HL-60 (cell line): ENCODE measurements around the gene ATG16L1.

Experiments used
- DNase-seq, 2 experiments: peaks; one replicate each; pipeline ENCODE4 v3.0.0-alpha.2; 2010 to 2020; ENCODE audit warnings: low read depth in 1 of 2, low spot score in 1 of 2
- H3K27ac ChIP-seq: fragments of 250-450 bp; sonication (Bioruptor Pico); replicated peaks from 2 replicates; pipeline ENCODE4 v1.5.1; 2020; ENCODE audit warnings: mild to moderate bottlenecking, moderate library complexity
- H3K27me3 ChIP-seq: fragments of 250-450 bp; sonication (Bioruptor Pico); 2 replicates; pipeline ENCODE4 v1.5.1; 2021; ENCODE audit warnings: mild to moderate bottlenecking, moderate library complexity; ENCODE audit not compliant: insufficient read depth, poor library complexity, severe bottlenecking
- H3K4me3 ChIP-seq: replicated peaks from 2 replicates; pipeline ENCODE4 v1.5.1; 2011; ENCODE audit warnings: mild to moderate bottlenecking, control low read depth, low read length; ENCODE audit not compliant: insufficient read depth
- GABPA ChIP-seq: IDR thresholded peaks from 2 replicates; pipeline ENCODE4 v1.6.1; 2012; ENCODE audit warnings: low read depth
- POLR2AphosphoS5 ChIP-seq: IDR thresholded peaks from 2 replicates; pipeline ENCODE4 v1.6.1; 2012; ENCODE audit warnings: low read depth
- SPI1 ChIP-seq: IDR thresholded peaks from 2 replicates; pipeline ENCODE4 v1.6.1; 2012; ENCODE audit warnings: low read depth, mild to moderate bottlenecking, borderline replicate concordance
- TF ChIP-seq, protein P1 (sequence below): IDR thresholded peaks from 2 replicates; pipeline ENCODE4 v1.6.1; 2012; ENCODE audit warnings: low read depth; ENCODE audit not compliant: insufficient replicate concordance
- TF ChIP-seq, protein P2 (sequence below): IDR thresholded peaks from one replicate; pipeline ENCODE4 v1.5.1; 2011; ENCODE audit warnings: low read length, control low read depth, inconsistent platforms; ENCODE audit not compliant: insufficient read depth

ATG16L1 gene

GRCh38 chr2:233281553-233281952 lies 30.1 kb downstream of the ATG16L1 start:
- H3K27ac ChIP-seq, result no peak overlapping the region
- no peak for DNase-seq
- H3K4me3 ChIP-seq, result no peak overlapping the region
- H3K27me3 ChIP-seq, result no peaks in the 10 kb centered on the region
- TF ChIP-seq, protein P1, sequence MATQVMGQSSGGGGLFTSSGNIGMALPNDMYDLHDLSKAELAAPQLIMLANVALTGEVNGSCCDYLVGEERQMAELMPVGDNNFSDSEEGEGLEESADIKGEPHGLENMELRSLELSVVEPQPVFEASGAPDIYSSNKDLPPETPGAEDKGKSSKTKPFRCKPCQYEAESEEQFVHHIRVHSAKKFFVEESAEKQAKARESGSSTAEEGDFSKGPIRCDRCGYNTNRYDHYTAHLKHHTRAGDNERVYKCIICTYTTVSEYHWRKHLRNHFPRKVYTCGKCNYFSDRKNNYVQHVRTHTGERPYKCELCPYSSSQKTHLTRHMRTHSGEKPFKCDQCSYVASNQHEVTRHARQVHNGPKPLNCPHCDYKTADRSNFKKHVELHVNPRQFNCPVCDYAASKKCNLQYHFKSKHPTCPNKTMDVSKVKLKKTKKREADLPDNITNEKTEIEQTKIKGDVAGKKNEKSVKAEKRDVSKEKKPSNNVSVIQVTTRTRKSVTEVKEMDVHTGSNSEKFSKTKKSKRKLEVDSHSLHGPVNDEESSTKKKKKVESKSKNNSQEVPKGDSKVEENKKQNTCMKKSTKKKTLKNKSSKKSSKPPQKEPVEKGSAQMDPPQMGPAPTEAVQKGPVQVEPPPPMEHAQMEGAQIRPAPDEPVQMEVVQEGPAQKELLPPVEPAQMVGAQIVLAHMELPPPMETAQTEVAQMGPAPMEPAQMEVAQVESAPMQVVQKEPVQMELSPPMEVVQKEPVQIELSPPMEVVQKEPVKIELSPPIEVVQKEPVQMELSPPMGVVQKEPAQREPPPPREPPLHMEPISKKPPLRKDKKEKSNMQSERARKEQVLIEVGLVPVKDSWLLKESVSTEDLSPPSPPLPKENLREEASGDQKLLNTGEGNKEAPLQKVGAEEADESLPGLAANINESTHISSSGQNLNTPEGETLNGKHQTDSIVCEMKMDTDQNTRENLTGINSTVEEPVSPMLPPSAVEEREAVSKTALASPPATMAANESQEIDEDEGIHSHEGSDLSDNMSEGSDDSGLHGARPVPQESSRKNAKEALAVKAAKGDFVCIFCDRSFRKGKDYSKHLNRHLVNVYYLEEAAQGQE, result no peak
- no peak for TF ChIP-seq GABPA

DNA sequence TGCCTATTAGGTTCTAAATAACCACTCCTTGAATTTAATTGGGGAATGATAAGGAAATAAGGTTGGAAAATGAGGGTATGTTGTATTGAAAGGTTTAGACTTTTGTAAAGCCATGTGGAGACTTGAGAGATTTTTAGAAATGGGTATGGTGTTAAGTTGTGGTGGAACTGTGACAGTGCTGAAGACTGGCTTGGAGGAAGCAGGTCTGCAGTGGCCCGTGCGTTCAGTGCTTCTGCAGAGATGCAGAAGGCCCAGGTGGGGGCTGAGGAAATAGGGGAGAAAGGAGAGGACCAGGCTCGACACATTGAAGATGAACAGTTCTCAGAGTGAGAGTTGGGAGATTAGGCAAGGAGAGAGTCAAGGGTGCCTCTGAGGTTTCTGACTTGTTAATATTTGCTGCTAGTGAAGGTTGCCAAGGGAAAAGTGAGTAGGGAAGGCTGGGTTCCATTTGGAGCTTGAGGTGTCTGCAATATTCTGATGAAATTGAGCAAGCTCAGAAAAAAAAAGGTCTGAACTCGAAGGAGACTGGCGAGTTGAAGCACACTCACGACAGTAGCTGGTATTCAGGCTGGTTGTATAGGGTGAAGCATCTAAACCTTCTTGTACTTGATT lies 30.6 kb downstream of the ATG16L1 start:
- TF ChIP-seq, protein P2, sequence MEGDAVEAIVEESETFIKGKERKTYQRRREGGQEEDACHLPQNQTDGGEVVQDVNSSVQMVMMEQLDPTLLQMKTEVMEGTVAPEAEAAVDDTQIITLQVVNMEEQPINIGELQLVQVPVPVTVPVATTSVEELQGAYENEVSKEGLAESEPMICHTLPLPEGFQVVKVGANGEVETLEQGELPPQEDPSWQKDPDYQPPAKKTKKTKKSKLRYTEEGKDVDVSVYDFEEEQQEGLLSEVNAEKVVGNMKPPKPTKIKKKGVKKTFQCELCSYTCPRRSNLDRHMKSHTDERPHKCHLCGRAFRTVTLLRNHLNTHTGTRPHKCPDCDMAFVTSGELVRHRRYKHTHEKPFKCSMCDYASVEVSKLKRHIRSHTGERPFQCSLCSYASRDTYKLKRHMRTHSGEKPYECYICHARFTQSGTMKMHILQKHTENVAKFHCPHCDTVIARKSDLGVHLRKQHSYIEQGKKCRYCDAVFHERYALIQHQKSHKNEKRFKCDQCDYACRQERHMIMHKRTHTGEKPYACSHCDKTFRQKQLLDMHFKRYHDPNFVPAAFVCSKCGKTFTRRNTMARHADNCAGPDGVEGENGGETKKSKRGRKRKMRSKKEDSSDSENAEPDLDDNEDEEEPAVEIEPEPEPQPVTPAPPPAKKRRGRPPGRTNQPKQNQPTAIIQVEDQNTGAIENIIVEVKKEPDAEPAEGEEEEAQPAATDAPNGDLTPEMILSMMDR, result no peak
- TF ChIP-seq, protein P1, result no peak
- no peak for TF ChIP-seq SPI1
- H3K4me3 ChIP-seq, result no peak overlapping the region
- H3K27ac ChIP-seq, result no peak overlapping the region
- DNase-seq, result no peak
- H3K27me3 ChIP-seq, result no peaks in the 10 kb centered on the region

- TF ChIP-seq POLR2AphosphoS5 (no peak), GABPA (no peak), SPI1 (no peak)
- TF ChIP-seq, protein P1, result no peak
- no peaks in the 10 kb centered on the region for H3K27me3 ChIP-seq
- no peak overlapping the region for H3K4me3 ChIP-seq
- DNase-seq, result no peak
- no peak overlapping the region for H3K27ac ChIP-seq
Observed at GRCh38 chr2:233285921-233286320, 34.4 kb downstream of the ATG16L1 start.

- no peak for DNase-seq
- no peak overlapping the region for H3K27ac ChIP-seq
- TF ChIP-seq SPI1, result no peak
- no peak for TF ChIP-seq GABPA
- TF ChIP-seq, protein P2, result no peak
- no peak for TF ChIP-seq POLR2AphosphoS5
Observed at GRCh38 chr2:233287871-233288270, 36.4 kb downstream of the ATG16L1 start.

More at GRCh38 chr2:233287871-233288270, 36.4 kb downstream of the ATG16L1 start:
- H3K27me3 ChIP-seq, result no peaks in the 10 kb centered on the region
- H3K4me3 ChIP-seq, result no peak overlapping the region
